Mesenchymal stem cell (in vitro differentiated cells and primary cell): ENCODE measurements around the gene LCE6A.

Experiments
- DNase-seq: peaks from one replicate; pipeline ENCODE4 v3.0.0-alpha.2; 2013
- H2AFZ ChIP-seq: one replicate; pipeline ENCODE4 v1.6.1; 2013; ENCODE audit warnings: low read depth, mild to moderate bottlenecking, control low read depth, inconsistent platforms, low read length, moderate library complexity
- H2AK5ac ChIP-seq: 2 replicates; pipeline ENCODE4 v1.6.1; 2013; ENCODE audit warnings: low read length, moderate library complexity, mild to moderate bottlenecking, inconsistent platforms; ENCODE audit not compliant: severe bottlenecking
- H2BK120ac ChIP-seq: one replicate; pipeline ENCODE4 v1.6.1; 2013; ENCODE audit warnings: low read depth, mild to moderate bottlenecking, inconsistent platforms, low read length, moderate library complexity
- H2BK12ac ChIP-seq, 2 experiments: one replicate each; pipeline ENCODE4 v1.6.1; 2013; ENCODE audit warnings: inconsistent platforms in 2 of 2, low read length in 2 of 2, mild to moderate bottlenecking in 2 of 2, moderate library complexity in 2 of 2, control low read depth in 1 of 2
- H2BK15ac ChIP-seq: one replicate; pipeline ENCODE4 v1.6.1; 2013; ENCODE audit warnings: mild to moderate bottlenecking, low read depth, inconsistent platforms; ENCODE audit not compliant: poor library complexity, severe bottlenecking
- H2BK5ac ChIP-seq: 2 replicates; pipeline ENCODE4 v1.6.1; 2013; ENCODE audit warnings: low read depth, mild to moderate bottlenecking, low read length, control low read depth, inconsistent platforms; ENCODE audit not compliant: poor library complexity, severe bottlenecking
- H3K14ac ChIP-seq, 2 experiments: one replicate each; pipeline ENCODE4 v1.6.1; 2013; ENCODE audit warnings: inconsistent platforms in 2 of 2, low read length in 2 of 2, control low read depth in 1 of 2, mild to moderate bottlenecking in 1 of 2, moderate library complexity in 1 of 2
- H3K18ac ChIP-seq, 2 experiments: one replicate each; pipeline ENCODE4 v1.6.1; 2013; ENCODE audit warnings: inconsistent platforms in 2 of 2, low read length in 2 of 2, control low read depth in 1 of 2, low read depth in 1 of 2, mild to moderate bottlenecking in 1 of 2
- H3K23ac ChIP-seq, 2 experiments: one replicate each; pipeline ENCODE4 v1.6.1; 2013; ENCODE audit warnings: inconsistent platforms in 2 of 2, low read length in 2 of 2, mild to moderate bottlenecking in 2 of 2, moderate library complexity in 2 of 2, control low read depth in 1 of 2
- H3K27ac ChIP-seq: 2 replicates; pipeline ENCODE4 v1.5.1; 2013; ENCODE audit warnings: mild to moderate bottlenecking, moderate library complexity, low read length, control low read depth, inconsistent platforms; ENCODE audit not compliant: poor library complexity, severe bottlenecking
- H3K27me3 ChIP-seq, 2 experiments: 2 replicates each; pipeline versions ENCODE4 v1.6.1 to v1.7.0; 2013; ENCODE audit warnings: low read length in 2 of 2, mild to moderate bottlenecking in 2 of 2, moderate library complexity in 2 of 2, control low read depth in 1 of 2, inconsistent platforms in 1 of 2; ENCODE audit not compliant: control insufficient read depth in 1 of 2, insufficient read depth in 1 of 2
- H3K36me3 ChIP-seq, 2 experiments: 2 replicates each; pipeline versions ENCODE4 v1.6.1 to v1.7.0; 2013; ENCODE audit warnings: low read length in 2 of 2, control low read depth in 1 of 2, inconsistent platforms in 1 of 2, low read depth in 1 of 2, mild to moderate bottlenecking in 1 of 2; ENCODE audit not compliant: insufficient read depth in 2 of 2, control insufficient read depth in 1 of 2
- H3K4ac ChIP-seq, 2 experiments: one replicate each; pipeline ENCODE4 v1.6.1; 2013; ENCODE audit warnings: inconsistent platforms in 2 of 2, low read length in 2 of 2, mild to moderate bottlenecking in 2 of 2, moderate library complexity in 2 of 2, control low read depth in 1 of 2, low read depth in 1 of 2
- H3K4me1 ChIP-seq: 2 replicates; pipeline ENCODE4 v1.6.1; 2013; ENCODE audit warnings: low read depth, low read length, control low read depth; ENCODE audit not compliant: control insufficient read depth, insufficient read depth
- H3K4me2 ChIP-seq: 2 replicates; pipeline ENCODE4 v1.6.1; 2013; ENCODE audit warnings: low read length, mild to moderate bottlenecking, inconsistent platforms; ENCODE audit not compliant: poor library complexity, severe bottlenecking
- H3K4me3 ChIP-seq, 2 experiments: 2 replicates each; pipeline versions ENCODE4 v1.5.1 to v1.7.0; 2013; ENCODE audit warnings: low read length in 2 of 2, mild to moderate bottlenecking in 2 of 2, control low read depth in 1 of 2, low read depth in 1 of 2; ENCODE audit not compliant: insufficient read depth in 1 of 2
- H3K79me1 ChIP-seq: replicated peaks from 2 replicates; pipeline ENCODE4 v1.6.1; 2013; ENCODE audit warnings: mild to moderate bottlenecking, control low read depth, low read length, inconsistent platforms; ENCODE audit not compliant: poor library complexity, severe bottlenecking
- H3K9ac ChIP-seq: 2 replicates; pipeline ENCODE4 v1.7.0; 2013; ENCODE audit warnings: mild to moderate bottlenecking, low read length, moderate library complexity
- H3K9me3 ChIP-seq: 2 replicates; pipeline ENCODE4 v1.7.0; 2013; ENCODE audit warnings: mild to moderate bottlenecking, low read length; ENCODE audit not compliant: control insufficient read depth
- H4K8ac ChIP-seq: one replicate; pipeline ENCODE4 v1.6.1; 2013; ENCODE audit warnings: inconsistent platforms, mild to moderate bottlenecking, low read length, moderate library complexity
- H4K91ac ChIP-seq: one replicate; pipeline ENCODE4 v1.6.1; 2013; ENCODE audit warnings: mild to moderate bottlenecking, low read length, inconsistent platforms
- WGBS: methylation state at CpG from one replicate; pipeline ENCODE4 v1.1.7; 2013; ENCODE audit warnings: mixed read lengths; 5-methylcytosine and 5-hydroxymethylcytosine counted together

Gene LCE6A

GRCh38 chr1:152823294-152823693, 19.4 kb upstream of the LCE6A start:
- WGBS, result 27% methylated on average over 1 of the region's 5 CpGs

GRCh38 chr1:152824964-152825363, 17.7 kb upstream of the LCE6A start:
- no peak for DNase-seq
- H3K4me3 ChIP-seq, result no peak overlapping the region
- H3K18ac ChIP-seq, result no peak overlapping the region
- H2BK15ac ChIP-seq, result no peak overlapping the region
- no peak overlapping the region for H3K14ac ChIP-seq
- no peak overlapping the region for H3K4me2 ChIP-seq
- H2BK5ac ChIP-seq, result no peak overlapping the region
- no peaks in the 10 kb centered on the region for H3K4me1 ChIP-seq
- H2AK5ac ChIP-seq, result no peak overlapping the region
- no peak overlapping the region for H3K4ac ChIP-seq
- no peak overlapping the region for H2BK120ac ChIP-seq
- no peak overlapping the region for H3K9ac ChIP-seq
- H2BK12ac ChIP-seq, result no peak overlapping the region
- H3K79me1 ChIP-seq, result no peaks in the 10 kb centered on the region
- peaks cover 0 to 9% of the 10 kb centered on the region in 2 experiments for H3K27me3 ChIP-seq
- H3K23ac ChIP-seq, result no peak overlapping the region
- no peak overlapping the region for H4K8ac ChIP-seq
- no peaks in the 10 kb centered on the region for H3K9me3 ChIP-seq
- H4K91ac ChIP-seq, result no peak overlapping the region
- no peak overlapping the region for H3K27ac ChIP-seq
- H3K36me3 ChIP-seq, result no peaks in the 10 kb centered on the region
- no peak overlapping the region for H2AFZ ChIP-seq

More at GRCh38 chr1:152823294-152823693, 19.4 kb upstream of the LCE6A start:
- H3K27ac ChIP-seq, result no peak overlapping the region
- no peak overlapping the region for H3K4me3 ChIP-seq
- no peak for DNase-seq
- no peaks in the 10 kb centered on the region for H3K9me3 ChIP-seq
- H4K91ac ChIP-seq, result no peak overlapping the region
- peaks cover 0 to 9% of the 10 kb centered on the region in 2 experiments for H3K27me3 ChIP-seq
- H3K79me1 ChIP-seq, result no peaks in the 10 kb centered on the region
- H3K23ac ChIP-seq, result no peak overlapping the region
- H3K18ac ChIP-seq, result no peak overlapping the region
- no peak overlapping the region for H2BK15ac ChIP-seq
- no peak overlapping the region for H2BK5ac ChIP-seq
- H3K36me3 ChIP-seq, result no peaks in the 10 kb centered on the region
- H3K4me1 ChIP-seq, result no peaks in the 10 kb centered on the region
- H3K14ac ChIP-seq, result no peak overlapping the region
- H2AFZ ChIP-seq, result no peak overlapping the region
- H2BK120ac ChIP-seq, result no peak overlapping the region
- H3K9ac ChIP-seq, result no peak overlapping the region
- H3K4me2 ChIP-seq, result no peak overlapping the region
- no peak overlapping the region for H4K8ac ChIP-seq
- H2AK5ac ChIP-seq, result no peak overlapping the region
- H3K4ac ChIP-seq, result no peak overlapping the region
- no peak overlapping the region for H2BK12ac ChIP-seq

GRCh38 chr1:152827173-152827572, 15.5 kb upstream of the LCE6A start, which contains the start of gene LCE1A:
Gene LCE1A (plus strand): TSS chr1:152827473. CDS start chr1:152827473, 0 bp downstream.
- no peak within 1 kb of the TSS for H4K91ac ChIP-seq
- H3K27me3 ChIP-seq, result peaks cover 0 to 9% of the 10 kb centered on the region in 2 experiments
- no peaks in the 10 kb centered on the region for H3K9me3 ChIP-seq
- no peak within 1 kb of the TSS for H2BK120ac ChIP-seq
- no peak within 1 kb of the TSS for H3K18ac ChIP-seq
- H2AFZ ChIP-seq, result no peak within 1 kb of the TSS
- no peak within 1 kb of the TSS for H4K8ac ChIP-seq
- no peak within 1 kb of the TSS for H2BK12ac ChIP-seq
- H3K4me2 ChIP-seq, result no peak within 1 kb of the TSS
- 56% methylated on average over 2 of the region's 2 CpGs for WGBS
- H2BK15ac ChIP-seq, result no peak within 1 kb of the TSS
- H3K36me3 ChIP-seq, result no peaks in the 10 kb centered on the region
- no peak within 1 kb of the TSS for H3K27ac ChIP-seq
- DNase-seq, result no peak
- no peaks in the 10 kb centered on the region for H3K4me1 ChIP-seq
- H3K14ac ChIP-seq, result no peak within 1 kb of the TSS
- no peak within 1 kb of the TSS for H3K9ac ChIP-seq
- no peak within 1 kb of the TSS for H2BK5ac ChIP-seq
- H3K4me3 ChIP-seq, result no peak within 1 kb of the TSS
- no peak within 1 kb of the TSS for H3K23ac ChIP-seq
- H3K79me1 ChIP-seq, result no peaks in the 10 kb centered on the region
- H2AK5ac ChIP-seq, result no peak within 1 kb of the TSS
- H3K4ac ChIP-seq, result no peak within 1 kb of the TSS

- no peak overlapping the region for H4K91ac ChIP-seq
- 21% methylated on average over 2 of the region's 2 CpGs for WGBS
- no peak overlapping the region for H3K4me2 ChIP-seq
- no peak overlapping the region for H3K18ac ChIP-seq
- no peaks in the 10 kb centered on the region for H3K36me3 ChIP-seq
- H3K23ac ChIP-seq, result no peak overlapping the region
- H3K9me3 ChIP-seq, result no peaks in the 10 kb centered on the region
- H2AK5ac ChIP-seq, result no peak overlapping the region
- no peak overlapping the region for H3K4ac ChIP-seq
- H2BK15ac ChIP-seq, result no peak overlapping the region
- H2BK12ac ChIP-seq, result no peak overlapping the region
- H2BK5ac ChIP-seq, result no peak overlapping the region
- H3K4me3 ChIP-seq, result no peak overlapping the region
- no peaks in the 10 kb centered on the region for H3K4me1 ChIP-seq
- no peaks in the 10 kb centered on the region for H3K79me1 ChIP-seq
- no peak overlapping the region for H3K27ac ChIP-seq
- H2AFZ ChIP-seq, result no peak overlapping the region
- no peak for DNase-seq
- H3K27me3 ChIP-seq, result no peaks in the 10 kb centered on the region
- no peak overlapping the region for H4K8ac ChIP-seq
- H3K14ac ChIP-seq, result no peak overlapping the region
- H2BK120ac ChIP-seq, result no peak overlapping the region
- no peak overlapping the region for H3K9ac ChIP-seq
These were observed 5.8 kb upstream of the LCE6A start for GRCh38 chr1:152836870-152837269.
